Right renal pelvis (tissue), 4 donors: ENCODE measurements around the gene KCNC1. TPM values are rescaled to one million over a fixed set of nuclear protein-coding genes. Genes with fewer than 3 reads are reported as not detected.

Experiments used
- DNase-seq, 4 donors: peaks; one replicate each; pipeline ENCODE4 v3.0.0-alpha.2; 2013; ENCODE audit warnings: low read depth in 4 of 4, low spot score in 3 of 4, missing footprints in 1 of 4
- polyA plus RNA-seq, 4 donors: library from polyadenylated mRNA; unstranded; fragments of 120-200 nt; gene quantifications; one replicate each; pipeline ENCODE4 v1.2.1, GENCODE V29; 2013; ENCODE audit not compliant: insufficient read length in 4 of 4

Gene KCNC1
- polyA plus RNA-seq, 4 donors = 0.59 to 1.2 (median 0.85) TPM

DNA sequence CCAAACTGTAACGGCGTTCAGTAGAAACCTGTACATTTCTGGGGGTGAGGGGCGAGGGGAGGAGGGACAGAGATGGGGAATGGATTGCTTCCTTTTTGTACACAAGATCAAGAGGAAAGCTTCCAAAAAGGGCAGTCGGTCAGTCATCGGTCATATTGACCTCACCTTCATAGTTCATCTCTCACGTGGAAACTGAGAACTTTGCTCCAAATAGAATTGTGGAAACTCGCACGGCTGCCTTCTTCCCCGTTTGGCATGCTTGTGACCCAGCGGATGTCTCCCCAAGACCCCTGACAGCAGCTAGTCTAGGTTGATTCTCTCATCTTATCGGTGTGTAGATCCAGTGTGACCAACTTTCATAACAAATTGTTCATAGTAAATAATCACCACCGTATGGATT is 47.6 kb downstream of the KCNC1 start:
- no peak for DNase-seq

DNA sequence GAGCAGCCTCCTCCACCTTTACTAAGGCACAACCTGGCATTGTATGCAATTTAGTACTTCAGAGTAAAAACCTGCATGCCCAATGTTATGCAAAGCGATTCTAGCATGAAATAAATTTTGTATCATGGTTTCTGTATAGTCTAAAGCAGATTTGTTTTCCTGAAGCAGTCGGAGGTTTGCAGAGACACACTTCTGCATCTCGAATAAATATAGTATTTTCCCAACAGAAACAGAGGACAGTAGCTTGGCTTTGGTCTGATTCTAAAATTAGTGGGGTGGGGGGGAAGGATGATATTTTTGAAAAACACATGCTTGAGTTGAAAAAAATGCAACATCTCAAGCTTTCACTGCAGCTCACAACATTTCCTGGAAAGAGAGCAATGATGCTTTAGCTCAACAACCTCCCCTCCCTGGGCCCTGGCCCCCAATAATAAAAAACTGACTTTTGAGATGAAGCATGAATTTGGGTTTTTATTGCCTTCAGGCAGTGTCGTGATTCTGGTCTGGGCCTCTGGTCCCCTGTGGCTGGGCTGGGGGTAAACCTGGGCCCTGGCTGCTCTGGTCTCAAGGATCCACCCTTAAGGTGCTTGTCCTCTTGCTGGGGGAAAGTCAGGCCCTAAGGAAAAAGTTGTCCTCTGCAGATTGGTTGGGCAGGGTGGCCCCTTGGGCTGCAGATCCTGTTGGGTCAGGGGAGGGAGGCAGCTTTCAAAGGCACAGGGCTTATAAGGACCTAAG is 48.2 kb downstream of the KCNC1 start:
- DNase-seq = no peak

DNA sequence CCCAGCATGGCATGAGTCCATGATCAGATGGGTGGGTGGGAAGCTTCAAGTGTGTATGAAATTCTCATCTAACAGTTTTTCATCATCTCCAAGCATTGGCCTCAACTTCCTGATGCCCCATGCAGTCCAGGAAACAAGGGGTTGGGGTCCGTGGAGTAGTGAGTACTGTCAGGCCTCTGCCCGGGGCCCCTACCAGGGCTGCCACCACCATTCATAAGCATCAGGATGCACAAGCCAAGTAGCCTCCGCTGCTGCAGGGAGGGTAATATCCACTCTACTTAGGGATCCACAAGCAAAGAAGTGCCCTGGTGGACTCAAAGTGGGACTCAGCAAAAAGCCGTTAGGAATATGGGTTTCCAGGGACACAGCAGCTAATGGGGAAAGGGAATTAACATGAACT is 49.3 kb downstream of the KCNC1 start:
- no peak for DNase-seq

DNA sequence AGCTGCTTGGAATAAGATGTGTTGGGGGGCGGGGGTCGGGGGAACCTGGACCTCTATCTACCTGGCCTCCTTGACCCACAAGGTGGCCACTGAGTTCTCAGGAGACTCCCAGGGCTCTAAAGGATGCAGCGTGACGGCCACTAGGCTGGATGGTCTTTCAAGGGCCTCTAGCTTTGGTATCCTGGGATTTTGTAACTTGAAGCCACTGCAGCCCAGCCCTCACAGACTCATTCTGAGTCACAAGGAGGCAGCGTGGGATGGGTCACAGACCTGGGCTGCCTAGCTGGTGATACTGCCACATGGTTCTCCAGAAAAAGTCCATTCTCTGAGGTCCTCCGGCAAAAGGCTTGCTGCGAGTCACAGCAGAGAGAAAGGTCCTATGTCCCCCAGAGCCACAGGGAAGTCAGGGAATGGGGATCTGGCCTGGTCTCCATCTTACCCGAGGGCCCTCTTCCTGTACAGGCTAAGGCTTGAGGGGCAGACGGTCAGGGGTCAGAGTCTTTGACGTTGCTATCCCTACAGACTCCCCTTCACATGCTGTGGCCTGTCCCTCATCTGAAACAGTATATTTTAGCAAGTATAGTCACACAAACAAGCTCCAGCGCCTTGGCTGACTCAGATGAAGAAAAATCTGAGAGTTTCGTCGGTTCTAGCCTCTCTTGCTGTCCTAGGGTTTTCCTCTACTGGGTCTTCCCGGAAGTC is 52.4 kb downstream of the KCNC1 start:
- no peak for DNase-seq

DNA sequence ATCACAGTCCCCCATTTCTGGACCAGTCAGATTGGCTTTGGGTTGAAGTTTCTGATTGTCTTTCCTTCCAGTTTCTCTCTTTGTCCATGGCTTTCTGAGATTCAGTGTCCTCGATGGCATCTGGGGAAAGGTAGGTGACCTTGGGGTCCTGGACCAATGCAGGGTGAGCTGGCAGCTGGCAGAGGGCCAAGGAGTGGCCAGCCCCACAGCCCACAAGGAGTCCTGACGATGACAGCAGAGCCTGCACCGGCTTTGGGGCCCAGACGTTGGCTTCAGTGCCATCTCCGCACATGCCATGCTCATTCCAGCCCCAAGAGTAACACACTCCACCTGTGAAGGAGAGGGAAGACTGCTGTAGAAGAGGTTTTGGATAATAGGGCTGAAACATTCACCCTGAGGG is 53.5 kb downstream of the KCNC1 start:
- no peak for DNase-seq

DNA sequence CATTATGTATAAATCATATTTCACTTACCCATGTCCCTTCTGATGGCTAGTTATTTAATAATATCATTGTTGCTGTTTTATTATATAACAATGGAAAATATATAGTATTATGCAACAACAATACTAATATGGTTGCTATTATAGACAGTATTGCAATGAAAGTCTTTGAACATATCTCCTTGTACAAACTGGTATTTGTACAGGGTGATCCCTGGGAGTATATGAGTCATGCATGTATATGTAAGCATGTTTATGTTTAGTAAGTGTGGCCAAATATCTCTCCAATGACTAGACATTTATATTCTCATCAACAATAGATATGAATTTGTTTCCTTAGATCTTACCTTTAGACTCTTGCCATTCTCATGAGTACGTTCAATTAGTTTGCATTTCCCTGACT is 55.9 kb downstream of the KCNC1 start:
- no peak for DNase-seq

DNA sequence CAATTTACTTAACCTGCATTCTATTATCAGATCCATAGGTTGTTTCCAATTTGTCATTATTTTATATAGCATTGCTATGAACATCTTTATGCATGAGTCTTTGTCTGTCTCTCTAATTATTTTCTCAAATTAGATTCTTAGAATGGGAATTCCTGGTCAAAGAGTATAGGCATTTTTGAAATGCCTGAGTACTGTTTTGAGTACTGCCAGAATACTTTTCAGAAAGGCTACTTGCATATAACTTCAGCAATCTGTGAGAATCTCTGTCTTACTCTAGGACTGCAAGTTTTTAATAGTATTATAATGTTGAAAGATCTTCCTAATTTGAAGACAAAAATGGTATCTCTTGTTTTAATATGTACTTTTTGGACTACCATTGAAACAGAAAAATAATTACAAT is 56.6 kb downstream of the KCNC1 start:
- no peak for DNase-seq

DNA sequence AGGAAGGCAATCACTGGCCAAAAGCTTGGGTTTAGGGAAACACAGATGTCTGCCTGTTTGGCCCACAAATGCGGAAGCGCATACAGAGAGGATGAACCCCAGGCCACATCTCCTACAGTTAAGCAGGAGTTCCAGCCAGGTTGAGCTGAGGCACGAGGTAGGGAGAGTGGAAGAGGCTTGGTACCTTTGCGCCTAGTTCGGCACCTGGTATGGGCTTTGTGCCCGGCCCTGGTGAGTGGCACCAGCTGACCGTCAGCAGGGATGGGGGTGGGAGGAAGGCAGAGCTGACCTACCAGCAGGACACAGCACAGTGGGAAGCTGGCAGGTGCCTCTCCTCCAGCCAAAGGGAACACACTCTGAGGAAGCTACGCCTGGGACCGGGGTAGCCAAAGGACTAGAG is 57.6 kb downstream of the KCNC1 start:
- DNase-seq = no peak

DNA sequence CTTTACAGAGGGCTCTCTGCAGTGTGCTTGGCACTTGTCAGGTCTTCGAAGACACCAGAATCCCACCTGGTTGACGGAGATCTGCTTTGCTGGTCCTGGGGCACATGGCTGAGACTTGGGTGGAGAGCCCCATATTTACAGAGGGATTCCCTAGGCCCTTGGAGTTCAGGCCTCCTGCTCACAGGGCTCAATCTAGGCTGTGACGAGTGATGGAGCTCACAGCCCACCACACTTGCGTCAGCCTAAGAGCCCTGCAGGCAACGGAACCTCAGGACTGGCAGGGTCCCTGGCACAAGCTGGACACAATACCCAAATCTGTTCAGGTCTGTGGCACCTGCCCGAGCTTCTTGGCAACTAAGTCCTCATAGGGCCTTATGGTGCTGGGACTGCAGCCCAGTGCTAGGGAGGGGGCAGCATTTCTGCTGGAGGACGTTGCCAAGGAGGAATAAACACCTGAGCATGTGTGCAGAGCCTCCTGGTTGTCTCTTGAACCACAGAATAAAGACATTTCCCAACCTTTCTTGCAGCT is 59.1 kb downstream of the KCNC1 start:
- no peak for DNase-seq

DNA sequence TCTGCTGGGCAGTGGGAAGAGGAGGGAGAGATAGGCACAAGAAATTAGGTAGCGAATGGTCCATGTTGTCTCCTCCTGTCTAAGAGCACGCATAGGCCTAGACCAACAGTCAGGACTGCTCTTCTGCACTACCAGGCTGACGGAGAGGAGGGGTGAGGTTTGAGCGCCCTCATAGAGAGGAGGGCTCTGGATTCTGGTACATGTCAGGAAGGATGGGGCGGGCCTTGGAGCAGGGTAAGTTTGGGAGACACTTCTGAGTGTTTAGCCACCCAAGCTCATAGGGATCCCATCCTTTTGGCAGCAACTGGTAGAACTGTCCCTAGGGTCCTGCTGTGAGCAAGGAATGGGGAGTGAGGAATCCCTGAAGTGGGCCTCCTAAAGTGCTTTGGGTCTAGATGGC is 60.4 kb downstream of the KCNC1 start:
- DNase-seq = no peak

DNA sequence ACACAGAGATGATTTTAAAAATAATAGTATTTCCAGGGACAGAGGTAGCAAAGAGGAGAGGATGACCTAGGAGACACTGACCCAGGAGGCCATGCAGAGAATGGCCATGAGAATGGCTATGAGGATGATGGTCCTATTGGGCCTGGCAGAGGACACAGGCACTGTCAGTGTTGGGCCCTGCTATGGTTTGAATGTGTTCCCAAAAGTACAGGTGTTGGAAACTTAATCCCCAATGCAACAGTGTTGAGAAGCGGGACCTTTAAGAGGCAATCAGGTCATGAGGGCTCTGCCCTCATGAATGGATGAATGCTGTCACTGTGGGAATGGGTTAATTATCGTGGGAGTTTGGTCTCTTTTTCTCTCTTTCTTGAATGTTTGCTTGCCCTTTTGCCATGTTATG is 61.6 kb downstream of the KCNC1 start:
- no peak for DNase-seq

DNA sequence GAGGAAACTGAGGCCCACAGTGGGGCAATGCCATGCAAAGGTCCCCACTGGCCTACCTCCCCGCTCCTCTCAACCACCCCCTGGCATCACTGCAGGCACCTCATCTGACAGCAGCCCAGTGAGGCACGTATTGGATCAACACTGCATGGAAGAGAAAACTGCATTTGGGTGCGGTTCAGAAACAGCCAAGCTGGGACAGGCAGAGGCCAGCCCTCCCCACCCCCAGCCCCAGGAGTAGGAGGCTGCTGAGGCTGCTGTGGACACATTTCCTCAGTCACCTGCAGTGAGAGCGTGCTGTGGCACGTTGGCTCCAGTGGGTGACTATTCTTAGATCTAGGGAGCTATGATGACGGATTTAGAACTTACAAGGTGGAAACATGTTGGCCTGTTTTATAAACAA is 63.7 kb downstream of the KCNC1 start:
- DNase-seq = no peak

DNA sequence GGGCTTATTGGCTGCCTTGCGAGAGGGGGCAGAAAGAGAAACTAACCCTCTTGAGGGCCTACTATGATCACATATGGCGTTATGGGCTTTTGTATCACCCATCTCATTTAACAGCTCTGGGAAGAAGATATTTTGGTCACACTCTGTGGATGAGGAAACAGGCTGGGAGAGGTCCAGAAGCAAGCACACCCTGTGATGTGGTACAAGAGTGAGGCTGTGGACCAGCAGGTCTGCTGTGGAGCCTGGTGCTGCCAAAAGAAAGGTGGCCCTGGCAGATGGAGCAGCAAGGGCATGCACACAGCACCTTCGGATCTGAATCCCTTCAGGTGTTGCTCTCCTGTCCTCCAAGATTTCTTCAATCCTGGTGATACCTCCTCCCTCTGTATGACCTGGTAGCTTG is 64.1 kb downstream of the KCNC1 start:
- DNase-seq = no peak

DNA sequence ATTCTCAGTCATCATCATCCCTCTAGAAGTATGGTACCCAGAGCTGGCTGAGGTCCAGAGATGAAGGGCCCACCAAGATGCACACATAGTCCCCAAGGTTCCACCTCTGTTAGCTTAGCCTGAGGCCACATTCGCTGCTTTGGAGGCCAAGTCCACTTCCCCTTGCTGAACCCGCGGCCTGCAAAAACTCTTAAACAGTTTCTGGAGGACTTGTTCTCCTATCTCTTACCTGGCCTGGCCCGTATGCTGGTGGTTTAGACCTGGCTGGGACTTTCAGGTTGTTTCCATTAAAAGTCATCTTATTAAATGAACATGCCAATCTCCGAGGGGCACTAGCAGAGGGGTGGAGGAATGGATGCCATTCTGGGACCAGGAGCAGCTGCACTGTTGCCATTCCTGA is 64.6 kb downstream of the KCNC1 start:
- DNase-seq = no peak

DNA sequence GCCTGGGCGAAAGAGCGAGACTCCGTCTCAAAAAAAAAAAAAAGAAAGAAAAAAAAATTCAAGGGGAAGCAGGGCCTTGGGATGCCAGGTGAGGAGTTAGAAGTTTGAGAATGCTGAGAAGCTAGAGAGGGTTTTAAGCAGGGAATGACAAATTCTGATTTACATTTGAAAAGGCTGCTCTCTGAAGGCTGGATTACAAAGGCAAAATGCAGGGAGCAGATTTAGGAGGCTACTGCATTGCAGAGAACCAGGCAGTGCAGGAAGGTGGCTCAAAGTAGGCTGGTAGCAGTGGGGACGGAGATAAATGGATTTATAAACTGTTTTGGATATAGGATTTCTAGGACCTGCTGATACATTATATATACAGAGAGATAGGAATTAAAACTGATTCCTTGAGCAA is 66.6 kb downstream of the KCNC1 start:
- no peak for DNase-seq

DNA sequence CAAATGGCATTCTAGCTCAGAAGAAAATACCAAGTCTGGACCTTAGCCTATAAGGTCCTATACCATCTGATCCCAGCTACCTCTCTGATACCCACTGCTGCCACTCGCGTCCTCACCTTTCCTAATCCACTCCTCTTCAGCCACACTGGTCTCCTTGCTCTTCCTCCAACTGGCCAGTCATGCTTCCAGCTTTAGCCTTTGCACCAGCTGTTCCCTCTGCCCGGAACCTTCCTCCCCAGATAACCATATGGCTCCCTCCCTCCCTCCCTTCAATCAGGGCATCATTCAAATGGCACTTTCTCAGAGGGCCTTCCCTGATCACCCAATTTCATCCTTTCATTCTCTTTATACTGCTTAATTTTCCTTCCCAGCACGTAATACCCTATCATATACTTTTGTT is 67.9 kb downstream of the KCNC1 start:
- DNase-seq = no peak

DNA sequence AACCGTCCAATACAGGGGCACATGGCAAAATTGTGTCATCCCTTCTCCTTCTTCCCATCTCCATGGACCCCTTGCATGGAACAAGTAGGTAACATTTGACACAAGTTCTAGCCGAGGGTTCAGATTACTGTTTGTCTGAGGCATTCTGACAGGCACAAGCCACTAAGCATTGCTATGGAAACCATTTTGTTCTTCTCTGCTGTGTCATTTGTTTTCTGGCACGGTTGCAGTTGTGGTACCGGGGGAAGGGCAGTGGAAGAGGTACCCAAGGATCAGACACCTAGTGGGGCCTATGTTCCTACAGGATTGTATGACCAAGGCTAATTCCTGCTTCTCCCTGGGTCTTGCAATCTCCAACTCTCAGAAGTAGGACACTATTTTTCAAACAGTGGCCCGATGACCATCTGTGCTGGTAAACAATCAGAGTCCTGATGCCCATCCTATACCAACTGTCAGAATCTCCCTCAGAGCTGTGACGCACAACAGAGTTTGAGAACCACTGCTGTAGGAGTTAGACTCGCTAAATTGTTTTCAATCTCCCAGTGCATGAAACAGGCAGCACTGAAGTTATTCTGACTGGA is 69.3 kb downstream of the KCNC1 start:
- DNase-seq = no peak

DNA sequence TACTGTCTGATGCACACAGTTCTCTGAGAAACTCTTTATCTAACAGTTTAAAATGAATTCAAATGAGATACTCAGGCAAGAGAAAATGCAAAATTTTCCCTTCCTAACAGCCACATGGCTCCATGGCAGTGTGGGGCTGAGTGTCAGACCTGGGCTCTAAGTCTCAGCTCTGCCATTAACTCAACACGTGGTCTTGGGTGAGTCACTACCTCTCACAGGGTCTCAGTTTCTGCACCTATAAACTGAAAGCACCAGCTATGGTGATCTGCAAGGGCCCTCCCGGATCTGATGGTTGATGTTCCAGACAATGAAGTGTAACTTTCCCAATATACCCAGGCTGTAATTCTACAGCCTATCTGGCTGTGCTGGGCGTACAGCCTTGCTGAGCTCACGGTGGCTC is 70.5 kb downstream of the KCNC1 start:
- no peak for DNase-seq

DNA sequence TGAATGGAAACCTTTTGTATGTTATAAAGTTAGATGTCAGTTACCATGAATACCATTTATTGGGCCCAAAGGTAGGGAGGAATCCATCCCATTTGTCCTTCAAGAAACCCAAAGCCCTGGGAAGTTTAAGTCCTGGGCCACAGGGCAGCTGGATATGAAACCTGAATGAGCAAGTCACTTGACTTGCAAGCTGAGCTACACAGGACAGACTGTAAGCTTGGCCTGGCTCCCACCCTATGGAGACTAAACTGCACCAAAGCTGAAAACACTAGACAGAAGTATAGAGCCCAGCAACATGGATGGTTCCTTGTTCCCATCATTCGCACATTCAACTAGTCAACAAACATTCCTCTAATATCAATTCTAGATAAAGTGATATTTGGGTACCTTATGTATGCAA is 71.3 kb downstream of the KCNC1 start:
- no peak for DNase-seq

DNA sequence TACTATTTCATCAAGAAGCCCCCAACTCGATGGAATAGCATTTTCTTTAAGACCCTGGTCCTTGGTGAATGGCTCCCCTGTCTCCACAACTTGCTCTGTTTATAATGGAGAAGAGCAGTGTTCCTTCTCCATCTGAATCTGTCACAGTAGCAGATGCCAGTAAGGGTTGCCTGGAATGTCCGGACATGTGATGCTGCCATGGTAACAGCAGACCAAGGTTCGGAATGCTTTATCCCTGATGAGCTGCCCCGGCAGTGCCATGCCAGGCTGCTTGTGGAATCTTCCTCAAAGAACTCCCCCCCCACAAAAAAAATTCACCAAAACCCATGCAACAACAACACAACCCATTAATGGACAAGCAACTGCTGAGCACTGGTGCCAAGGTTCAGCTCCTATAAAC is 72.5 kb downstream of the KCNC1 start:
- no peak for DNase-seq

DNA sequence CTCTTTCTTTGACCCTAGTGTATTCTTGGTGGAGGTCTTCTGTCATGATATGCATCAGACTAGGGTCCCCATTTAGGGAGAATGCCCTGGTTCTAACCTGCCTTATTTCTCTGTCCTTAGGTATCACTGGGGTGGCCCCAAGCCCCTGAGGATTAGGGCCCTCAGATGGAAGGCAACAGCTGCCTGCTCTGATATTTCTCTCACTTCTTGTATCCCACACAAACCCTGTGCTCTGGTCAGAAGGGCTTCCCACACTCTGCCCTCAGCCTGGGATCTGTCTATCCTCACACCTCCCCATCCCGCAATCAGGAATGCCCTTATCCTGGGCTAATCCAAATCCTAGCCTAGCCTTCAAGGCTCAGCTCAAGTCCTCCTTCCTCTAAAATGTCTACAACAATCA is 75.5 kb downstream of the KCNC1 start:
- DNase-seq = no peak

DNA sequence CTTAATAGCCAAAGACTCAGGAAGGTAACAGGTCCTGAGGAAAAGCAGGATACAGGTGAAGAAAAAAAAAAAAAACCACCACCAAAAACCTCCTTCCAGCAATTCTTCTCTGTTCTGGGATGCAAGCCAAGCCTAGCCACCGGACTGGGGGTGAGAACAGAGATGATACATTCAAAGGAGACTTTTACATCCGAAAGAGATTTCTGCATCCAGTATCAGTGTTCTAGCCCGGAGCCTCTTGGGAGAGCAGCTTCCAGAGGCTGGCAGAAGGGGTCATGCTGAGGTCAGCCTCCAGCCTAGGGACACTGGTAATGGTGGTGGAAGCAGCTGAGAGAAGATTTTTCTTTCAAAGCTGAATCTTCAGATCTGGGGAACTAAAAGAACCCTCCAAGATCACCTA is 76.2 kb downstream of the KCNC1 start:
- no peak for DNase-seq
